Transverse colon (tissue), 4 donors: Measurements from ENCODE around the gene CCDC38. TPM values are rescaled to one million over a fixed set of nuclear protein-coding genes. Genes with fewer than 3 reads are reported as not detected.
A peak's percentile ranks its signal among the peaks of the same experiment; 100 is the strongest.
"Not testable (repeated sequence)": the region's sequence is repeated elsewhere in the genome, so short reads cannot be mapped to it uniquely, and the experiment has no call there.

Source experiments
- DNase-seq: peaks from one replicate; pipeline ENCODE4 v3.0.0-alpha.2; 2019
- H3K27ac ChIP-seq, 4 donors: fragments of 200-600 bp; sonication (generic); 2 replicates each; pipeline ENCODE4 v1.5.1; 2016 to 2018; ENCODE audit warnings: inconsistent platforms in 4 of 4
- H3K27me3 ChIP-seq: fragments of 200-600 bp; sonication (generic); 2 replicates; pipeline ENCODE4 v1.5.1; 2017; ENCODE audit warnings: inconsistent platforms
- H3K36me3 ChIP-seq, 4 donors: fragments of 200-600 bp; sonication (generic); 2 replicates each; pipeline ENCODE4 v1.5.1; 2017 to 2019; ENCODE audit warnings: inconsistent platforms in 4 of 4
- H3K4me1 ChIP-seq, 4 donors: fragments of 200-600 bp; sonication (generic); 2 replicates each; pipeline ENCODE4 v1.5.1; 2017 to 2020; ENCODE audit warnings: inconsistent platforms in 4 of 4
- H3K4me3 ChIP-seq, 4 donors: fragments of 200-600 bp; sonication (generic); 1 replicate in 1 of 4; 2 replicates in 3 of 4; pipeline versions ENCODE4 v1.5.1 to v1.6.1; 2017 to 2019; ENCODE audit warnings: inconsistent platforms in 4 of 4
- H3K9me3 ChIP-seq, 2 donors: fragments of 200-600 bp; sonication (generic); 2 replicates each; pipeline ENCODE4 v1.5.1; 2017 to 2019; ENCODE audit warnings: inconsistent platforms in 2 of 2
- CTCF ChIP-seq, 5 experiments: fragments of 200-600 bp in 3 of 5; fragments of 450-650 bp in 2 of 5; sonication (generic) in 3 of 5; IDR thresholded peaks; 1 replicate in 2 of 5; 2 replicates in 3 of 5; pipeline ENCODE4 v1.5.1; 2016 to 2017; ENCODE audit warnings: antibody characterized with exemption in 5 of 5, inconsistent platforms in 3 of 5, mild to moderate bottlenecking in 2 of 5, moderate library complexity in 1 of 5
- EP300 ChIP-seq: sonication (generic); formaldehyde crosslinking; IDR thresholded peaks from one replicate; pipeline ENCODE4 v1.6.1; 2017; ENCODE audit warnings: antibody characterized with exemption, low read depth
- POLR2A ChIP-seq: fragments of 450-650 bp; IDR thresholded peaks from one replicate; pipeline ENCODE4 v1.6.1; 2016; ENCODE audit warnings: antibody characterized with exemption, mild to moderate bottlenecking, moderate library complexity
- POLR2AphosphoS5 ChIP-seq, 3 donors: sonication (generic); formaldehyde crosslinking; IDR thresholded peaks; one replicate each; pipeline ENCODE4 v1.6.1; 2016; ENCODE audit warnings: antibody characterized with exemption in 3 of 3
- WGBS, 2 donors: methylation state at CpG; one replicate each; pipeline ENCODE4 v1.1.5; 2018; ENCODE audit warnings: low coverage in 1 of 2; 5-methylcytosine and 5-hydroxymethylcytosine counted together
- in situ Hi-C, 4 donors: fragments of 200-750 bp; cut with MboI; loops; one replicate each; pipeline versions ENCODE4 v1.15.0 to v1.15.1; 2017; ENCODE audit warnings: low sequenced_read_pairs in 3 of 4, low pct_ligation_motif_present in 1 of 4, low pct_unique_long_range_greater_than_20kb in 1 of 4
- intact Hi-C: fragments of 100-400 bp; cut with DNase I; formaldehyde crosslinking; loops from one replicate; pipeline ENCODE4 v1.15.1; 2023; ENCODE audit warnings: low total_unique reads
- total RNA-seq, 4 donors: library from RNA; depleted of rRNA; stranded (reverse); fragments of >200 nt; gene quantifications; one replicate each; pipeline ENCODE4 v1.1.0, GENCODE V29; 2016

Gene CCDC38
- total RNA-seq, 4 donors from 2014 or later, result not detected

GRCh38 chr12:95851606-95852005, 90.8 kb downstream of the CCDC38 start:
- Histone ChIP-seq H3K4me1 (no peaks in the 10 kb centered on the region), H3K9me3 (no peaks in the 10 kb centered on the region), H3K27me3 (no peaks in the 10 kb centered on the region), H3K4me3 (no peak overlapping the region), H3K36me3 (no peaks in the 10 kb centered on the region), H3K27ac (no peak overlapping the region)
- TF ChIP-seq EP300 (no peak), POLR2A (no peak), POLR2AphosphoS5 (IDR thresholded peaks at IDR 0.05) (no peak), CTCF (IDR thresholded peaks at IDR 0.05) (no peak)
- in situ Hi-C loops (no loop called here), intact Hi-C loops (no loop called here)
- no peak for DNase-seq
- 73 to 83% methylated on average over 3 of the region's 3 CpGs for WGBS, 2 donors

DNA sequence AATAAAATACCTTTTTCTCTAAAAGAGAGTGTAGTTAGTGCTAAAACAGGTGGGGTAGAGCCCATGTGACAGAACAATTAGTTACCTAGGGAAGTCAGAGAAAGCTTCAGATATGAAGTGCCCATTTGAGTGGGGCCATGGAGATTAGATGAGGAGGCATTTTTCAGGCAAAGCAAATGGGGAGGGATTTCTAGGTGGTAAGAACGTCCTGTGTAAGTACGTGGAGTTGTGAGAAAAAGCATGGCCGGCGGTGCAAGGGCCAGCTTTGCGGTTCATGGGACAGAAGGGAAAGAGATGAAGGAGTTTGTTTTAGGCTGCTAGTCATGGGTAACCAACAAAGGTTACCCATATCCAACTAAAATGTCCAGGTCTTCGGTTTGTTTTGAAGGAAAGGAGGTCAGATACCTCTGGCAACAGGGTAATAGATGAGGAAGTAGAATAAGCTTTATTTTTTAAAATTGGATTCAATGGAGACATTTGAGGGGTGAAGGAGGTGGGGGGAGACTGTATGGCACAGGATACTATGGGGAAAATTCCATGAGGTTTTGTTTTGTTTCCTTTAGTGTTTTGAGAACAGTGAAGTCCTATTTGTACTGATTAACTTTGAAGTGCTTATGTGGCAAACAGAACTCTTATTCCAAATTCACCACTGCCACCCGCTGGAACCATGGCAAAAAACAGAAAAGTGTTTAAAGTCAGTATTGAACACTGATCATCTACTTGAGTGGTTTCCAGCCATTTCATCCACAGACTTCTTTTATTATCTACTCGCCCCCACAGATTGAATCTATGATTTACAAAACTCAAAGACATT, 93.6 kb downstream of the CCDC38 start:
- DNase-seq, result peak; percentile 14
- no peak overlapping the region for H3K27ac ChIP-seq
- no peaks in the 10 kb centered on the region for H3K36me3 ChIP-seq
- intact Hi-C loops, result no loop called here
- no peaks in the 10 kb centered on the region for H3K27me3 ChIP-seq
- H3K9me3 ChIP-seq, result no peaks in the 10 kb centered on the region
- H3K4me3 ChIP-seq, result no peak overlapping the region
- H3K4me1 ChIP-seq, result no peaks in the 10 kb centered on the region
- TF ChIP-seq CTCF (IDR thresholded peaks at IDR 0.05) (no peak), POLR2AphosphoS5 (IDR thresholded peaks at IDR 0.05) (no peak), EP300 (no peak), POLR2A (no peak)
- in situ Hi-C loops, result no loop called here
- 35 to 58% methylated on average over 4 to 8 of the region's 8 CpGs for WGBS, 2 donors

DNA sequence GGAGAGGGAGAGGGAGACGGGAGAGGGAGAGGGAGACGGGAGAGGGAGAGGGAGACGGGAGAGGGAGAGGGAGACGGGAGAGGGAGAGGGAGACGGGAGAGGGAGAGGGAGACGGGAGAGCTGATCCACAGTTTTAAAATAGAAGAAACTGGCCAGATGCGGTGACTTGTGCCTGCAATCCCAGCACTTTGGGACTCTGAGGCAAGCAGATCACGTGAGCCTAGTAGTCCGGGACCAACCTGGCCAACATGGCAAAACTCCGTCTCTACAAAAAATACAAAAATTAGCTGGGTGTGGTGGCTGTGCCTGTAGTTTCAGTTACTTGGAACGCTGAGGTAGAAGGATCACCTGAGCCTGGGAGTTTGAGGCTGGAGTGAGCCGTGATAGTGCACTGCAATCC, 100.0 kb downstream of the CCDC38 start:
- DNase-seq, H3K4me3 ChIP-seq, H3K27ac ChIP-seq, intact Hi-C loops, H3K27me3 ChIP-seq, H3K36me3 ChIP-seq, H3K9me3 ChIP-seq, H3K4me1 ChIP-seq, in situ Hi-C loops: not testable (repeated sequence)
- WGBS, 2 donors, result 93% methylated on average over 6 of the region's 12 CpGs; no CpG with 5 or more reads in 1 of the 2 donors

- TF ChIP-seq CTCF (IDR thresholded peaks at IDR 0.05), result no peak
- TF ChIP-seq POLR2AphosphoS5 (IDR thresholded peaks at IDR 0.05), result no peak
- no peak for TF ChIP-seq EP300
- H3K4me1 ChIP-seq, result peaks cover 7 to 22% (median 18%) of the 10 kb centered on the region in 4 donors
- peak; percentile 65 for DNase-seq
- no peaks in the 10 kb centered on the region for H3K36me3 ChIP-seq
- no peaks in the 10 kb centered on the region for H3K9me3 ChIP-seq
- H3K27me3 ChIP-seq, result no peaks in the 10 kb centered on the region
- in situ Hi-C loops, result no loop called here
- WGBS, 2 donors, result 7 to 26% methylated on average over 7 to 11 of the region's 11 CpGs
- peak overlapping the region in 1 of 4 donors; percentile 4 for H3K4me3 ChIP-seq
- H3K27ac ChIP-seq, result no peak overlapping the region
- intact Hi-C loops, result no loop called here
Measured at GRCh38 chr12:95838125-95838524, 104.3 kb downstream of the CCDC38 start.
